SIG-M5 treated with dmso at 0.1 percent for 504 hours (cell line): ENCODE data around the gene MTMR2.

Experiments used
- DNase-seq: peaks from one replicate; lab custom pipeline; 2025; ENCODE audit not compliant: unreplicated experiment; lab: John Stamatoyannopoulos, UW

The MTMR2 gene

GRCh38 chr11:95923728-95924413 lies at the start of gene MTMR2:
Gene MTMR2 (minus strand): TSS chr11:95924107. CDS start chr11:95923954, 153 bp downstream.
- DNase-seq, result peak; percentile 38

GRCh38 chr11:95972060-95972459 lies 48.2 kb upstream of the MTMR2 start:
- DNase-seq, result no peak

DNA sequence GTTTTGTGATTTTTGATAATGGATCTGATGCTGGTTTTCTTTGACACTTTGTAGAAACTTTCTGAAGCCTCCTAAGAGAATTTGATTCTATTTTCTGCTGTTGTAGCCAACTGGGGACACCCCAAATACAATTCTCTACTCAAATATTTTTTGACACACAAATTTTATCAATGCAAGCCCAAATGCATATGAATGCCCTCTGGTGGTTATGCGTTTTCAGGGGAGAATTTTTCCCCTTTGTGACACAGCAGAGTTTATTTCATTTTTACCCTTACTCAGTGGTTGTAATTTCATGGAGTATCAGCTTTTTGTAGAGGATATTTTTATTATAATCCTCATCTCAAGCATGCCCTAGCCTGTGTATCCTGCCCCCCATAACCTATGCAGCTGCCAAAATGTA lies 44.7 kb upstream of the MTMR2 start:
- DNase-seq, result no peak

GRCh38 chr11:95964281-95964680 lies 40.4 kb upstream of the MTMR2 start:
- no peak for DNase-seq

DNA sequence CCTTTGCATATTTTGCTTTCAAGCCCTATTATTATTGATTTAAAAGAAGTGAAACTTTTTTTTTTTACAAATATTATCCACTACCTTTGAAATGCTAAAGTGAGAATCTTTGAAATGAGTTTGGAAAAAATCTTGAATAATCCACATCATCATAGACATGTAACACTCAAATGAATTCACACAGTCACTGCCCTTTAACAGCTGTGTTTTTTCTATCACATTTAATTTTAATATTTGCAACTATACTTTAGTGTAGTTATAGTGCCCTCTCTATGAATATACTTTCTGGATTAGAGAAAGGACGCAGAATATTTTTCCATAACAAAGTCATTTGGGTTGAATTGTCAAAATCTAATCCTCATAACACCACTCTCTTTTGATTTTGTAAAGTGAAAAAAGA lies 37.9 kb upstream of the MTMR2 start:
- DNase-seq, result no peak

- DNase-seq, result no peak
Measured at GRCh38 chr11:95950905-95951304, 27.0 kb upstream of the MTMR2 start.

DNA sequence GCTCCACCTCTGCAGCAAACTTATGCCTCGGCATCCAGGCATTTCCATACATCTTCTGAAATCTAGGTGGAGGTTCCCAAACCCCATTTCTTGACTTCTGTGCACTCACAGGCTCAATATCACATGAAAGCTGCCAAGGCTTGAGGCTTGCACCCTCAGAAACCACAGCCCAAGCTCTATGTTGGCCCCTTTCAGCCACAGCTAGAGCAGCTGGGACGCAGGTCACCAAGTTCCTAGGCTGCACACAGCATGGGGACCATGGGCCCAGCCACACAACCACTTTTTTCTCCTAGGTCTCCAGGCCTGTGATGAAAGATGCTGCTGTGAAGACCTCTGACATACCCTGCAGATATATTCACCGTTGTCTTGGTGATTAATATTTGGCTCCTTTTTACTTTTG lies 24.7 kb upstream of the MTMR2 start:
- no peak for DNase-seq

DNA sequence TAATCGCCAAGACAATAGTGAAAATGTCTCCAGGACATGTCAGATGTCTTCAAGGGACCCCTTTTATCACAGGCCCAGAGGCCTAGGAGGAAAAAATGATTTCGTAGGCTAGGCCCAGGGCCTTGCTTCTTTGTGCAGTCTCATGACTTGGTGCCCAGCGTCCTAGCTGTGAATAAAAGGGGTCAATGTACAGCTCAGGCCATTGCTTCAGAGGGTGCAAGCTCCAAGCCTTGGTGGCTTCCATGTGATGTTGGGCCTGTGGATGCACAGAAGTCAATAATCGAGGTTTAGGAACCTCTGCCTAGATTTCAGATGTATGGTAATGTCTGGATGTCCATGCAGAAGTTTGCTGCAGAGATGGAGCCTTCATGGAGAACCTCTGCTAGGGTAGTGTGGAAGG lies 20.7 kb upstream of the MTMR2 start:
- DNase-seq, result no peak

GRCh38 chr11:95943546-95943945 lies 19.6 kb upstream of the MTMR2 start:
- DNase-seq, result no peak

DNA sequence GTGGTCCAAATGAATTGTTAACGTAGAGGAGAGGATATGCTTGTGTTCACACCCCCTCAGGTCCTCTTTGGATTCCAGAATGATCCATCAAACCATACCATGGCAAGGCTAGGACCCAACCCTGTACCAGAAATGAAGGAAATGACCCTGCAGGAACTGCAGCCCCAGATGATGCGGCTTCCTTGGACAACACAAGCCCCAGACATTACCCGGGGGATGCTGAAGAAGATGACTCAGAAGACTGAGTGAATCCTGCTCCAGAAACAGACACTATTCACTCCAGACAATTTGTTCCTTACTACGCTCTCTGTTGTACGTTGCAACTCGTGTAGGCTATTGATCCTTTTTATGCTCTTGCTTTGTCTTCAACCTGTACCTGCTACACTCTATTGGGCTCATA lies 15.2 kb upstream of the MTMR2 start:
- DNase-seq, result no peak

DNA sequence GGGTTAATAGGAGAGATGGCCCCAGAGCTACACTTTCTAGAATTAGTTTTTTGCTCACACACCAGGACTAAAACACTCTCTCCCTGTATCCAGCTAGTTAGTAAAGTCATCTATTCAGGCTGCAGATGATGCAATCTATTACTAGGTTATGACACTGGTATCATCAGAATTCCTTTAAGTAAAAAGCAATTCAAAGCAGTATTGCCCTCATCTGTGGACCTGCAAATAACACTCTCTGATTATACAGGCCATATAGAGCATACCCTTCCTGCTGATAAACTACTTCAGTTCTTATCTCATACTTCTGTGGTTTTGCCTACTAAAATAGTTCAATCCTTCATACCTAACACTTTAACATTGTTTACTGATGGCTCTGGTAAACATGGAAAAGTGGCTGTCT lies 13.5 kb upstream of the MTMR2 start:
- no peak for DNase-seq

- no peak for DNase-seq
Measured at GRCh38 chr11:95933594-95933993, 9.7 kb upstream of the MTMR2 start.

- DNase-seq, result no peak
Measured at GRCh38 chr11:95931916-95932315, 8.0 kb upstream of the MTMR2 start.

DNA sequence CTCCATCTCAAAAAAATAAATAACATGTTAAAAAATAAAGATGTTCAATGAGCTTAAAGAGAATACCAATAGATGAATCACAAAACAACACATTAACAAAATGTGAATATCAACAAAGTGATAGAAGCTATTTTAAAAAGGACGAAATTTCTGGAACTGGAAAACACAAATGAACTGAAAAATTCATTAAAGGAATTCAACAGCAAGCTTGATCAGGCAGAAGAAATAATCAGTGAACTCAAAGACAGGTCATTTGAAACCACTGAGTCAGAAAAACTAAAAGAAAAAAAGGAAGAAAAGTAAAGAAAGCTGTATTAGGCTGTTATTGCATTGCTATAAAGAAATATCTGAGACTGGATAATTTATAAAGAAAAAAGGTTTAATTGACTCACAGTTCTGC lies 7.0 kb upstream of the MTMR2 start:
- DNase-seq, result no peak

- no peak for DNase-seq
Measured at GRCh38 chr11:95926726-95927125, 2.8 kb upstream of the MTMR2 start.

- DNase-seq, result peak; percentile 7
Measured at GRCh38 chr11:95925011-95925410, 1.1 kb upstream of the MTMR2 start.

GRCh38 chr11:95924414-95924760 lies 480 bp upstream of the MTMR2 start:
- no peak for DNase-seq

DNA sequence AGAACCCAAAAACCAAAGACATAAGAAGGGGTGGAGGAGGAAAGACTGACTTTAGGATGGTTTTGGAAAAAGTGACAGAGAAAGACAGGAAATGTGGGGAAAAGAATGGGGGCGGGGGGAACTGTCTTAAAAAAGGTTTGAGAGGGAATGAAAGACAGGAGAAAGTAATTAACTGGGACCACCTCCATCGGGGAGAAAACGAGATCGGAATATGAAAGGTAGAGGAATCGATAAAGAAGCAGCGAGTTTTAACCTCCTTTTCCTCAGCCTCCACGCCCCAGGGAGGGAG lies 524 bp downstream of the MTMR2 start:
- DNase-seq, result no peak

DNA sequence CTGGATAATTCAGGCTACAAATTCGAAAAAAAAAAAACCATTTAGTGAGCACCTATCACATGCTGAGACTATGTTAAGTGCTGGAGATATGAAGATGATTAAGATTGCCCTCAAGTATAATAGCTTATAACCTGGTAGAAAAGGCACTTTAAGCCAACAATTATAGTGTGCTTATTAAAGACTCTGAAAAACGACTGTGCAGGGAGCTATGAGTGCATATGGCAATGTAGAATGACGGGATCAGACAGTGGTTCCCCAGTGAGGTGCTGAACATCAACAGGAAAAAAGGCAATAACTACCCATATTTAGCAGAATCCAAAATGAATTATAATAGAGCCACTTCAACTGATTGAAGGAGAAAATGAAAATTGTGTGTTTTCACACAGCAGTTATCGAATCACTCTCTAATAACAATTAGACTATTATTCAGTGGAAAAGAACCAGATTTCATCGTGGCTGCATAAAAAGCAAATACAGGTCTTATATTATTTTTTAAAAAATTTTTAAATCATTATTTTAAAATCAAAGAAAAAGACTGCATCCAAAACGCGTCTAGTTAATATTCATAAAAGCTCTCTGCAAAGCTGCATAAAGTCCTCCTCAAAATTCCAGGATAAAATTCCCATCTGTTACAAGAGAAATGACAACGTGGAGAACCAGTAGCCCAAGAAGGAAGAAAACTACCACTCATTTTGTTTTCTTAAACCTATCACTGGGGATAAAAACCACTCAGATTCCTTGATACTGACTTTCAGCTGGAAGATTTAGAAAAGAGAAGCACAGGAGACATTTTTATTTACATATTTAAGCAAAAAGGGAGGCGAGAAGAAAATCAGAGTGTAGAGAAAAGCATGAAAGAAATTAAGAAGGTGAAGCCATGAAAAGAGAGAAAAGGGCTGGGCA lies 1.1 kb downstream of the MTMR2 start:
- peak; percentile 5 for DNase-seq

- peak; percentile 59 for DNase-seq
Measured at GRCh38 chr11:95922099-95922498, 1.8 kb downstream of the MTMR2 start.

- DNase-seq, result no peak
Measured at GRCh38 chr11:95920460-95921105, 3.3 kb downstream of the MTMR2 start.

DNA sequence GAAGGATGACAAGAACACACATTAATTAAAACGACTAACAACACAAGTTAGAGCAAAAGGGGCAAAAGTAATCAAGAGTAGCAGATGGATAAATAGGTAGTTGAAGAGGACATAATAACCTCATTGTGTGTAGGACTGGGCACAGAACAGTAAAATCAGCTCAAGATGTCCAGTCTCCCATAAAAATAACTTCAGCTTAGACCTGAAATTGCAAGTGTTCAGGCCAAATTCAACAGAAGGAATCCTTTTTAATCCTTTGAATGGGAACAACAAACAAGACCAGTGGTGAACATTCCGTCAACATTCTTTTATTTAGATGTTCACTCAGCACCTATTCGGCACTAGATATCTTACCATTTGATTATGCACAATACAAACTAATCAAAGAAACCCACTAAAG lies 4.4 kb downstream of the MTMR2 start:
- no peak for DNase-seq
